ENCODE data around the gene WNT10A.

The WNT10A gene

GRCh38 chr2:218859988-218860831 lies 20.4 kb upstream of the WNT10A start:
- peak overlapping the region; percentile 92 for H3K14ac ChIP-seq (ENCODE audit: low read length)
- peak overlapping the region; percentile 95 for H4K91ac ChIP-seq (ENCODE audit: low read depth, low read length)
- H3K4me3 ChIP-seq (ENCODE audit: low read depth, low read length), result peak overlapping the region; percentile 80
- H2BK12ac ChIP-seq (ENCODE audit: low read length), result peak overlapping the region; percentile 50
- H3K4me1 ChIP-seq (ENCODE audit: control insufficient read depth in 1 of 2, insufficient read depth in 2 of 2, low read length in 2 of 2), result peaks cover 58 to 64% of the 10 kb centered on the region in 2 experiments
- peak overlapping the region; percentile 62 for H2BK5ac ChIP-seq (ENCODE audit: low read depth, low read length, poor library complexity)
- peak overlapping the region; percentile 80 for H3K4me2 ChIP-seq (ENCODE audit: low read length)
- peak overlapping the region; percentile 72 for H3K27ac ChIP-seq (ENCODE audit: low read depth, low read length)
- H3K18ac ChIP-seq (ENCODE audit: low read length), result peak overlapping the region; percentile 89
- H3K4ac ChIP-seq (ENCODE audit: low read depth, low read length), result peak overlapping the region; percentile 87
- peak overlapping the region; percentile 74 for H2BK120ac ChIP-seq (ENCODE audit: insufficient read depth, low read length, poor library complexity)
- H3K9ac ChIP-seq (ENCODE audit: low read length), result peak overlapping the region; percentile 57
- H2AFZ ChIP-seq (ENCODE audit: insufficient read depth, low read length, poor library complexity), result peak overlapping the region; percentile 90
- H3K23ac ChIP-seq (ENCODE audit: low read length), result no peak overlapping the region
- H3K9me3 ChIP-seq (ENCODE audit: insufficient read depth, low read depth, low read length), result no peaks in the 10 kb centered on the region
- H3K27me3 ChIP-seq (ENCODE audit: insufficient read depth, low read length), result no peaks in the 10 kb centered on the region
- H4K12ac ChIP-seq (ENCODE audit: low read depth, low read length), result peak overlapping the region; percentile 70
- peak overlapping the region; percentile 63 for H4K8ac ChIP-seq (ENCODE audit: low read depth, low read length)
- H3K79me2 ChIP-seq (ENCODE audit: control insufficient read depth, insufficient read depth, low read length, poor library complexity), result peaks cover 5% of the 10 kb centered on the region
- peak overlapping the region; percentile 26 for H2AK5ac ChIP-seq (ENCODE audit: low read length)
- peaks cover 17% of the 10 kb centered on the region for H3K79me1 ChIP-seq (ENCODE audit: low read length)
- DNase-seq, result no peak
- H3K36me3 ChIP-seq (ENCODE audit: control insufficient read depth in 1 of 2, insufficient read depth in 2 of 2, low read length in 2 of 2), result peaks cover 0 to 2% of the 10 kb centered on the region in 2 experiments
- WGBS (ENCODE audit: extremely low coverage, insufficient coverage, insufficient read length), result no CpG with 5 or more reads among the region's 47 CpGs

GRCh38 chr2:218860950-218861381 lies 19.7 kb upstream of the WNT10A start:
- Histone ChIP-seq H3K23ac (ENCODE audit: low read length) (no peak overlapping the region), H3K18ac (ENCODE audit: low read length) (no peak overlapping the region)

GRCh38 chr2:218861645-218862318 lies 18.9 kb upstream of the WNT10A start:
- H3K18ac ChIP-seq (ENCODE audit: low read length), result no peak overlapping the region
- H4K12ac ChIP-seq (ENCODE audit: low read depth, low read length), result no peak overlapping the region
- no peak overlapping the region for H2AK5ac ChIP-seq (ENCODE audit: low read length)
- no peak overlapping the region for H3K27ac ChIP-seq (ENCODE audit: low read depth, low read length)
- peak overlapping the region; percentile 52 for H3K4me2 ChIP-seq (ENCODE audit: low read length)
- H2BK5ac ChIP-seq (ENCODE audit: low read depth, low read length, poor library complexity), result no peak overlapping the region
- no peaks in the 10 kb centered on the region for H3K27me3 ChIP-seq (ENCODE audit: insufficient read depth, low read length)
- no peak for DNase-seq
- no peak overlapping the region for H3K14ac ChIP-seq (ENCODE audit: low read length)
- H4K91ac ChIP-seq (ENCODE audit: low read depth, low read length), result no peak overlapping the region
- H3K4ac ChIP-seq (ENCODE audit: low read depth, low read length), result peak overlapping the region; percentile 31
- H3K36me3 ChIP-seq (ENCODE audit: control insufficient read depth in 1 of 2, insufficient read depth in 2 of 2, low read length in 2 of 2), result peaks cover 0 to 2% of the 10 kb centered on the region in 2 experiments
- H3K4me1 ChIP-seq (ENCODE audit: control insufficient read depth in 1 of 2, insufficient read depth in 2 of 2, low read length in 2 of 2), result peaks cover 51 to 57% of the 10 kb centered on the region in 2 experiments
- no peak overlapping the region for H2BK12ac ChIP-seq (ENCODE audit: low read length)
- no CpG with 5 or more reads among the region's 7 CpGs for WGBS (ENCODE audit: extremely low coverage, insufficient coverage, insufficient read length)
- H3K79me1 ChIP-seq (ENCODE audit: low read length), result peaks cover 11% of the 10 kb centered on the region
- H4K8ac ChIP-seq (ENCODE audit: low read depth, low read length), result no peak overlapping the region
- peaks cover 5% of the 10 kb centered on the region for H3K79me2 ChIP-seq (ENCODE audit: control insufficient read depth, insufficient read depth, low read length, poor library complexity)
- no peak overlapping the region for H2AFZ ChIP-seq (ENCODE audit: insufficient read depth, low read length, poor library complexity)
- no peak overlapping the region for H3K4me3 ChIP-seq (ENCODE audit: low read depth, low read length)
- no peak overlapping the region for H3K9ac ChIP-seq (ENCODE audit: low read length)
- no peaks in the 10 kb centered on the region for H3K9me3 ChIP-seq (ENCODE audit: insufficient read depth, low read depth, low read length)
- H3K23ac ChIP-seq (ENCODE audit: low read length), result no peak overlapping the region
- no peak overlapping the region for H2BK120ac ChIP-seq (ENCODE audit: insufficient read depth, low read length, poor library complexity)

More at GRCh38 chr2:218860950-218861381, 19.7 kb upstream of the WNT10A start:
- no peak overlapping the region for H4K12ac ChIP-seq (ENCODE audit: low read depth, low read length)
- no peak overlapping the region for H3K14ac ChIP-seq (ENCODE audit: low read length)
- H2AK5ac ChIP-seq (ENCODE audit: low read length), result no peak overlapping the region
- peaks cover 13% of the 10 kb centered on the region for H3K79me1 ChIP-seq (ENCODE audit: low read length)
- peak overlapping the region; percentile 52 for H3K4me2 ChIP-seq (ENCODE audit: low read length)
- peaks cover 55 to 61% of the 10 kb centered on the region in 2 experiments for H3K4me1 ChIP-seq (ENCODE audit: control insufficient read depth in 1 of 2, insufficient read depth in 2 of 2, low read length in 2 of 2)
- H4K8ac ChIP-seq (ENCODE audit: low read depth, low read length), result no peak overlapping the region
- peaks cover 0 to 2% of the 10 kb centered on the region in 2 experiments for H3K36me3 ChIP-seq (ENCODE audit: control insufficient read depth in 1 of 2, insufficient read depth in 2 of 2, low read length in 2 of 2)
- H2BK5ac ChIP-seq (ENCODE audit: low read depth, low read length, poor library complexity), result no peak overlapping the region
- H3K9me3 ChIP-seq (ENCODE audit: insufficient read depth, low read depth, low read length), result no peaks in the 10 kb centered on the region
- no peak overlapping the region for H2BK120ac ChIP-seq (ENCODE audit: insufficient read depth, low read length, poor library complexity)
- WGBS (ENCODE audit: extremely low coverage, insufficient coverage, insufficient read length), result no CpG with 5 or more reads among the region's 21 CpGs
- H3K27ac ChIP-seq (ENCODE audit: low read depth, low read length), result no peak overlapping the region
- peaks cover 5% of the 10 kb centered on the region for H3K79me2 ChIP-seq (ENCODE audit: control insufficient read depth, insufficient read depth, low read length, poor library complexity)
- H2BK12ac ChIP-seq (ENCODE audit: low read length), result no peak overlapping the region
- H3K4me3 ChIP-seq (ENCODE audit: low read depth, low read length), result peak overlapping the region; percentile 27
- no peaks in the 10 kb centered on the region for H3K27me3 ChIP-seq (ENCODE audit: insufficient read depth, low read length)
- H3K4ac ChIP-seq (ENCODE audit: low read depth, low read length), result no peak overlapping the region
- H3K9ac ChIP-seq (ENCODE audit: low read length), result no peak overlapping the region
- no peak overlapping the region for H4K91ac ChIP-seq (ENCODE audit: low read depth, low read length)
- no peak for DNase-seq
- H2AFZ ChIP-seq (ENCODE audit: insufficient read depth, low read length, poor library complexity), result no peak overlapping the region

- Histone ChIP-seq H2BK12ac (ENCODE audit: low read length) (no peak overlapping the region), H3K4ac (ENCODE audit: low read depth, low read length) (no peak overlapping the region), H3K27me3 (ENCODE audit: insufficient read depth, low read length) (no peaks in the 10 kb centered on the region), H3K9me3 (ENCODE audit: insufficient read depth, low read depth, low read length) (no peaks in the 10 kb centered on the region), H2BK5ac (ENCODE audit: low read depth, low read length, poor library complexity) (no peak overlapping the region), H3K23ac (ENCODE audit: low read length) (no peak overlapping the region), H3K27ac (ENCODE audit: low read depth, low read length) (no peak overlapping the region), H4K12ac (ENCODE audit: low read depth, low read length) (no peak overlapping the region), H3K14ac (ENCODE audit: low read length) (no peak overlapping the region), H3K36me3 (ENCODE audit: control insufficient read depth in 1 of 2, insufficient read depth in 2 of 2, low read length in 2 of 2) (peaks cover 0 to 4% of the 10 kb centered on the region in 2 experiments), H3K4me3 (ENCODE audit: low read depth, low read length) (no peak overlapping the region), H3K4me2 (ENCODE audit: low read length) (no peak overlapping the region), H4K8ac (ENCODE audit: low read depth, low read length) (no peak overlapping the region), H2BK120ac (ENCODE audit: insufficient read depth, low read length, poor library complexity) (no peak overlapping the region), H2AFZ (ENCODE audit: insufficient read depth, low read length, poor library complexity) (no peak overlapping the region), H3K79me2 (ENCODE audit: control insufficient read depth, insufficient read depth, low read length, poor library complexity) (peaks cover 5% of the 10 kb centered on the region), H3K18ac (ENCODE audit: low read length) (no peak overlapping the region), H3K4me1 (ENCODE audit: control insufficient read depth in 1 of 2, insufficient read depth in 2 of 2, low read length in 2 of 2) (peaks cover 49 to 52% of the 10 kb centered on the region in 2 experiments), H4K91ac (ENCODE audit: low read depth, low read length) (no peak overlapping the region), H2AK5ac (ENCODE audit: low read length) (no peak overlapping the region), H3K9ac (ENCODE audit: low read length) (no peak overlapping the region), H3K79me1 (ENCODE audit: low read length) (peaks cover 11% of the 10 kb centered on the region)
- no peak for DNase-seq
- WGBS (ENCODE audit: extremely low coverage, insufficient coverage, insufficient read length), result no CpG with 5 or more reads among the region's 3 CpGs
These were observed 17.6 kb upstream of the WNT10A start for GRCh38 chr2:218863021-218863520.

All from trophoblast cell (in vitro differentiated cells and primary cell).